Fibroblast of mammary gland (primary cell): ENCODE measurements around the gene TSC22D2.

ENCODE experiments used
- DNase-seq: peaks from one replicate; pipeline ENCODE4 v3.0.0-alpha.2; 2010; ENCODE audit warnings: low read depth
- H3K4me3 ChIP-seq: 2 replicates; pipeline ENCODE4 v1.5.1; 2011; ENCODE audit warnings: low read depth, mild to moderate bottlenecking, low read length, moderate library complexity; ENCODE audit not compliant: control insufficient read depth
- TF ChIP-seq, protein P1 (sequence below): conservative IDR thresholded peaks from 2 replicates; pipeline ENCODE4 v1.5.1; 2011; ENCODE audit warnings: low read depth, low read length, inconsistent platforms; ENCODE audit not compliant: control insufficient read depth, insufficient read depth

The TSC22D2 gene

GRCh38 chr3:150460484-150460883 is 52.4 kb downstream of the TSC22D2 start:
- TF ChIP-seq, protein P1, sequence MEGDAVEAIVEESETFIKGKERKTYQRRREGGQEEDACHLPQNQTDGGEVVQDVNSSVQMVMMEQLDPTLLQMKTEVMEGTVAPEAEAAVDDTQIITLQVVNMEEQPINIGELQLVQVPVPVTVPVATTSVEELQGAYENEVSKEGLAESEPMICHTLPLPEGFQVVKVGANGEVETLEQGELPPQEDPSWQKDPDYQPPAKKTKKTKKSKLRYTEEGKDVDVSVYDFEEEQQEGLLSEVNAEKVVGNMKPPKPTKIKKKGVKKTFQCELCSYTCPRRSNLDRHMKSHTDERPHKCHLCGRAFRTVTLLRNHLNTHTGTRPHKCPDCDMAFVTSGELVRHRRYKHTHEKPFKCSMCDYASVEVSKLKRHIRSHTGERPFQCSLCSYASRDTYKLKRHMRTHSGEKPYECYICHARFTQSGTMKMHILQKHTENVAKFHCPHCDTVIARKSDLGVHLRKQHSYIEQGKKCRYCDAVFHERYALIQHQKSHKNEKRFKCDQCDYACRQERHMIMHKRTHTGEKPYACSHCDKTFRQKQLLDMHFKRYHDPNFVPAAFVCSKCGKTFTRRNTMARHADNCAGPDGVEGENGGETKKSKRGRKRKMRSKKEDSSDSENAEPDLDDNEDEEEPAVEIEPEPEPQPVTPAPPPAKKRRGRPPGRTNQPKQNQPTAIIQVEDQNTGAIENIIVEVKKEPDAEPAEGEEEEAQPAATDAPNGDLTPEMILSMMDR: no peak
- DNase-seq: no peak
- H3K4me3 ChIP-seq: no peak overlapping the region

- TF ChIP-seq, protein P1: no peak
- no peak overlapping the region for H3K4me3 ChIP-seq
- DNase-seq: no peak
Measured at GRCh38 chr3:150461399-150461798, 53.3 kb downstream of the TSC22D2 start.

DNA sequence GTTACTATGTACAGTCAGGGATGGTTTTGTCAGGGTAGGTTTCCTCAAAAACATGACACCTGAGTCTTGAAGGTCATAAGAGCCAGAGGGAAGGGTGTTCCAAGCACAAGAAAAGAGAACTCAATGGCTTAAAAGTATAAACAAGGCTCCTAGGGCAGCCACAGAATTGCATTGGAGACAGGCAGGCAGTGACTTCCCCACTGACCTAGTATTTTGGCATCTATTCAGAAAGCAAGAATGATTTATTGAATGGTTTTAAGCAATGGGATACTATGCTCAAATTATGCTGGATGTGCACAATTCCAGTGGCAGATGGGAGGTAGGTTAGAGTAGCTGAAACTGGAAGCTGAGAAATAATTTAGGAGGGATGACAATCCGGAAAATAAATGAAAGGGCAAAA is 54.0 kb downstream of the TSC22D2 start:
- TF ChIP-seq, protein P1: no peak
- no peak overlapping the region for H3K4me3 ChIP-seq
- DNase-seq: peak; percentile 34

DNA sequence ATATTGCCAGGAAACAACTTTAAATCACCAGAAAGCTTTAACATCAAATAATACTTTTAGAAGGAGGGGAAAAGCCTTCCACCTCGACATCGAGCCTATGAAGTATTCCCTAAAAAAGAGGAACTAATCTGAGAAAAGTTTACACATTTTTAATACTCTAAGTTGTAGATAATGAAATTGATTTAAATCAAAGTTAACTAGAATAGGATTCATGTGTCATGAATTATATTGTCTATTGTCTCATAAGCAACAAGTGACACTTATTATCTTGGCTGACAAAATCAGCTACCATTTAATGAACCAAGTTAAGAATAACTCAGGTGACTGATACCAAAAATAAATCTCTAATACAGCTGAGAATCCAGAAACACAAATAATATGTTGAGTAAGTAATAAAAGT is 56.6 kb downstream of the TSC22D2 start:
- DNase-seq: no peak
- no peak overlapping the region for H3K4me3 ChIP-seq
- TF ChIP-seq, protein P1: no peak

- TF ChIP-seq, protein P1: no peak
Measured at GRCh38 chr3:150467381-150467780, 59.3 kb downstream of the TSC22D2 start.

GRCh38 chr3:150469031-150469930 is 61.2 kb downstream of the TSC22D2 start:
- peak; percentile 95 for DNase-seq
- H3K4me3 ChIP-seq: no peak overlapping the region
- TF ChIP-seq, protein P1: no peak

More at GRCh38 chr3:150467381-150467780, 59.3 kb downstream of the TSC22D2 start:
- H3K4me3 ChIP-seq: no peak overlapping the region
- DNase-seq: no peak
